Activated naive CD4-positive, alpha-beta T cell treated with anti-CD3 and anti-CD28 coated beads, Interleukin-2, amount 50 U/mL, for 72 hours (primary cell): ENCODE measurements around the gene APOL3. TPM values are rescaled to one million over a fixed set of nuclear protein-coding genes. Genes with fewer than 3 reads are reported as not detected.
"Not testable (repeated sequence)": the region's sequence is repeated elsewhere in the genome, so short reads cannot be mapped to it uniquely, and the experiment has no call there.

Source experiments
- ATAC-seq, 2 donors: fragments of 150-1000 bp; cut with Tn5 transposase; 2 replicates each; pipeline ENCODE4 v1.10.0; 2021; ENCODE audit warnings: mild to moderate bottlenecking in 2 of 2, moderate library complexity in 2 of 2
- DNase-seq, 2 donors: peaks; one replicate each; pipeline ENCODE4 v3.0.0; 2021 to 2022; ENCODE audit warnings: low spot score in 2 of 2
- H3K27ac Mint-ChIP-seq, 2 donors: one replicate each; pipeline ENCODE4 v1.8.0; 2022; ENCODE audit warnings: mild to moderate bottlenecking in 2 of 2, mixed read lengths in 2 of 2
- H3K36me3 Mint-ChIP-seq, 2 donors: one replicate each; pipeline ENCODE4 v1.8.0; 2022; ENCODE audit warnings: mixed read lengths in 2 of 2
- H3K9me3 Mint-ChIP-seq, 2 donors: one replicate each; pipeline ENCODE4 v1.8.0; 2022; ENCODE audit warnings: mixed read lengths in 2 of 2
- total RNA-seq, 2 donors: library from RNA; stranded (reverse); gene quantifications; one replicate each; pipeline ENCODE4 v1.2.3, GENCODE V29; 2022

APOL3 gene
- total RNA-seq, 2 donors from 2014 or later, result 46.4 to 70.0 TPM

DNA sequence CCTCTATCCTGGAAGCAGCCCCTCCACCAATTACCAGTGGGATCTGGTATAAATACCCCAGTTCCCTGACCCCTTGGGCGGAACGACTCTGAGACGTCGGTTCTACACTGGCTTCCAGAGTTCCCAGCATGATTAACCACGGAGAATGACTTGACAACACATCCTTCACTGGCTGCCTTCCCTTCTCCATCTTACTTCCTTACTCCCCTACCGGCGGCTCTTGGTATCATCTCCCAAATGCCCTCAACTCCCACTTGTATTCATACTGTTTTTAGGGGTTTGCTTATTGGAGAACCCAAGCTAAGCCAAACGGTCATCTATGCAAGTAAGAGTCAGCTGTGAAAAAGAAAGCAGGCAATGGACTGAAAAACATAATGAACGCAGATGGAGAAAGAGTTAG is 56.1 kb downstream of the APOL3 start:
- ATAC-seq (no peak), DNase-seq (no peak)
- Mint-ChIP-seq H3K27ac (no peak overlapping the region), H3K9me3 (no peaks in the 10 kb centered on the region), H3K36me3 (no peaks in the 10 kb centered on the region)

DNA sequence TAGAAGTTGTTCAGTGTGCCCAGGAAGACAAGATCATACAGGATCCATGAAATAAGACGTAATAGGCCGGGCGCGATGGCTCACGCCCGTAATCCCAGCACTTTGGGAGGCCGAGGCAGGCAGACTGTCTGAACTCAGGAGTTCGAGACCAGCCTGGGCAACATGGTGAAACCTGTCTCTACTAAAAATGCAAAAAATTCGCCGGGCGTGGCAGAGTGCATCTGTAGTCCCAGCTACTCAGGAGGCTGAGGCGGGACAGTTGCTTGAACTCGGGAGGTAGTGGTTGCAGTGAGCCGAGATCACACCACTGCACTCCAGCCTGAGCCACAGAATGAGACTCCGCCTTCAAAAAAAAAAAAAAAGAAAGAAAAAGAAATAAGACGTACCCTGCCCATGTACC is 56.7 kb downstream of the APOL3 start:
- Mint-ChIP-seq H3K9me3 (no peaks in the 10 kb centered on the region), H3K27ac (no peak overlapping the region), H3K36me3 (no peaks in the 10 kb centered on the region)
- no peak for ATAC-seq
- DNase-seq, result no peak

DNA sequence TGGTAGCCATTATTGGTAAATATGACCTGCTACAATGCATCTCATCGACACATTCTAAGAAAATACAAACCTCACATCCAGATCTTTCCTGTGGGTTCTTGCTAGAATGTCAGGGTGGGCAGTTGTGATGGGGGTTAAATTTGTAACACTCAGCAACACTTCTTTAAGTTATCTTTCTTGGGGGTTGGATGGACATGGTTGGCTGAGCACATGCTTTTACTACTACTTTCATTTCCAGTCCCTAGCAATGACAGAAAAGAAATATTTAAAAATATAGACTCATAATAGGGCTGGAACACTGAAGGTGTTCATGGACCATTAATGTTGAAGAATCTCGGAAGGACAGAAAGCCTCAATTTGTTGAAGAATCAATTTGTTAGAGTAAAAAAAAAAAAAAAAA is 57.6 kb downstream of the APOL3 start:
- Mint-ChIP-seq H3K9me3 (no peaks in the 10 kb centered on the region), H3K27ac (no peak overlapping the region), H3K36me3 (no peaks in the 10 kb centered on the region)
- DNase-seq (no peak), ATAC-seq (no peak)

DNA sequence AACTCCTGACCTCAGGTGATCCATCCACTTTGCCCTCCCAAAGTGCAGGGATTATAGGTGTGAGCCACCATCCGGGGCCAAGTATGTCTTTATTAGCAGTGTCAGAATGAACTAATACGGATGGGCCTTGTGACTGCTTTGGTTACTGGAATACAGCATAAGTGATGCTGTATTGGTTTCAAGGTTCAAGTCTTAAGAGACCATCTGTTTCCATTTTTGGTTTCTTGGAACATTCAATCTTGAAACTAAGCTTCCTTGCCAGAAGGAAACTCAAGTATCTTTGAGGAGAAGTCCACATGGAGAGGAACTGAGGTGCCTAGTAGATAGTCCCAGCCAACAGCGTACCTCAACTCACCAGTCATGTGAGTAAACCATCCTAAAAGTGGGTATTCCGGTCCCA is 58.8 kb downstream of the APOL3 start:
- Mint-ChIP-seq H3K27ac (no peak overlapping the region), H3K36me3 (no peaks in the 10 kb centered on the region), H3K9me3 (no peaks in the 10 kb centered on the region)
- no peak for ATAC-seq
- no peak for DNase-seq

DNA sequence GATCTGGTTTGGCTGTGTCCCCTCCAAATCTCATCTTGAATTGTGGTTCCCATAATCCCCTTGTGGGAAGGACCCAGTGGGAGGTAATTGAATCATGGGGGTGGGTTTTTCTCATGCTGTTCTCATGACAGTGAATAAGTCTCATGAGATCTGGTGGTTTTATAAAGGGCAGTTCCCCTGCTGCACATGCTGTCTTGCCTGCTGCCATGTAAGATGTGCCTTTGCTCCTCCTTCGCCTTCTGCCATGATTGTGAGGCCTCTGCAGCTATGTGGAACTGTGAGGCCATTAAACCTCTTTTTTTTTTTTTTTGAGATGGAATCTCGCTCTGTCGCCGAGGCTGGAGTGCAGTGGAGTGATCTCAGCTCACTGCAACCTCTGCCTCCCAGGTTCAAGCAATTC is 59.6 kb downstream of the APOL3 start:
- not testable (repeated sequence) for H3K9me3 Mint-ChIP-seq, H3K36me3 Mint-ChIP-seq, H3K27ac Mint-ChIP-seq, ATAC-seq, DNase-seq

DNA sequence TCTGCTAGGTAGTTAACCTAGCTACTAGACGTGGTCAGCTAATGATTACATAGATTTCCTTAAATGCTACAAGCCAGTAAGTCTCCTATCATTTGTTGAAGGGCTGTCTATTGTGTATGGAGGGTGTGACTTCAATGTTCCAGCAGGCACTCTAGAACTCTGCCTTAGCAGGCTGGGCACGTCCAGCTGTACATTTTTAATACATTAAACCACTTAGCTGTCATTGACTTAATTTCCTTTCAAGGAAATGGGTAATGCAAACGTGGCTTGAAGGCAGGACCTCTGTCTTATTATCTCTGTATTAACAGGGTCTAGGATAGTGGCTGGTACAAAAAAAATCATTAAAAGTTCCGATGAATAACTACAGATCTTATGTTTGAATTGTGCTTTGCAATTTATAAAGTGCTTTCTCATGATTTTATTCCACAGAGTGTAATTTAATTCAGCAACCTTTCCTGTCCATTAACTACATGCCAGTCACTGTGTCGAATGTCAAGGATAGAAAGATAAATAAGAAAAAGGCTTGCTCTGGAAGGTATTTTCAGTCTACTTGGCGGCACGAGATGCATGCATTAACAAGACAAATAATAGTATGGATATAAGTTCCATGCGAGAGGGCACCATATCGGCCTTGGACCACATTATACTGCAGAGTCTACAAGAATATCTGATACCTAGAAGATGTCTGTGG is 60.3 kb downstream of the APOL3 start:
- Mint-ChIP-seq H3K27ac (no peak overlapping the region), H3K36me3 (no peaks in the 10 kb centered on the region), H3K9me3 (no peaks in the 10 kb centered on the region)
- DNase-seq (no peak), ATAC-seq (no peak)

- not testable (repeated sequence) for ATAC-seq, DNase-seq, H3K27ac Mint-ChIP-seq, H3K36me3 Mint-ChIP-seq, H3K9me3 Mint-ChIP-seq
These were observed 61.0 kb downstream of the APOL3 start for GRCh38 chr22:36099561-36099960.

- Mint-ChIP-seq H3K36me3 (no peaks in the 10 kb centered on the region), H3K27ac (no peak overlapping the region), H3K9me3 (no peaks in the 10 kb centered on the region)
- no peak for ATAC-seq
- DNase-seq, result no peak
These were observed 62.7 kb downstream of the APOL3 start for GRCh38 chr22:36097880-36098279.

DNA sequence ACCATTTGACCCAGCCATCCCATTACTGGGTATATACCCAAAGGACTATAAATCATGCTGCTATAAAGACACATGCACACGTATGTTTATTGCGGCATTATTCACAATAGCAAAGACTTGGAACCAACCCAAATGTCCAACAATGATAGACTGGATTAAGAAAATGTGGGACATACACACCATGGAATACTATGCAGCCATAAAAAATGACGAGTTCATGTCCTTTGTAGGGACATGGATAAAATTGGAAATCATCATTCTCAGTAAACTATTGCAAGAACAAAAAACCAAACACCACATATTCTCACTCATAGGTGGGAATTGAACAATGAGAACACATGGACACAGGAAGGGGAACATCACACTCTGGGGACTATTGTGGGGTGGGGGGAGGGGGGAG is 69.8 kb downstream of the APOL3 start:
- H3K27ac Mint-ChIP-seq, DNase-seq, H3K36me3 Mint-ChIP-seq, ATAC-seq, H3K9me3 Mint-ChIP-seq: not testable (repeated sequence)

Other genes with a start within 250 kb of the APOL3 start
- 1 to 10 TPM; 2.2 to 4.9 TPM for gene RBFOX2, start 131.9 kb downstream of the APOL3 start, total RNA-seq
- under 1 TPM; 0.14 to 0.18 TPM for gene APOL4, start 41.1 kb upstream of the APOL3 start, total RNA-seq
- gene APOL2, start 78.8 kb upstream of the APOL3 start, total RNA-seq, result 10 to 100 TPM; 51.3 to 68.6 TPM
- gene APOL1, start 92.4 kb upstream of the APOL3 start, total RNA-seq, result 10 to 100 TPM; 27.2 to 40.5 TPM
- 100 to 1,000 TPM; 521 to 691 TPM for gene MYH9, start 227.2 kb upstream of the APOL3 start, total RNA-seq